K562 (cell line): ENCODE data around the gene RPS2. TPM values are rescaled to one million over a fixed set of nuclear protein-coding genes. Genes with fewer than 3 reads are reported as not detected.

Source experiments
- CHAMP1 ChIP-seq: fragments of 450-650 bp; IDR thresholded peaks from 2 replicates; pipeline ENCODE4 v1.6.1; 2016; ENCODE audit warnings: mild to moderate bottlenecking
- CUX1 ChIP-seq: fragments of 200-800 bp; sonication (Bioruptor generic); IDR thresholded peaks from 2 replicates; pipeline ENCODE4 v1.6.1; 2016; ENCODE audit warnings: missing genetic modification characterization, missing compliant biosample characterization
- EGR1 ChIP-seq: fragments of 450-650 bp; conservative IDR thresholded peaks from 2 replicates; pipeline ENCODE4 v1.6.1; 2017; ENCODE audit warnings: mild to moderate bottlenecking
- FOXA1 ChIP-seq: fragments of 450-650 bp; IDR thresholded peaks from 2 replicates; pipeline ENCODE4 v1.6.1; 2016; ENCODE audit warnings: mild to moderate bottlenecking, borderline replicate concordance
- GABPA ChIP-seq: fragments of 200-800 bp; sonication (Bioruptor generic); conservative IDR thresholded peaks from 2 replicates; pipeline ENCODE4 v1.6.1; 2016; ENCODE audit warnings: low read depth, missing genetic modification characterization, missing compliant biosample characterization
- NFIX ChIP-seq: fragments of 250-450 bp; sonication (Bioruptor Pico); IDR thresholded peaks from 2 replicates; pipeline ENCODE4 v1.4.0; 2020; ENCODE audit warnings: low read depth, mild to moderate bottlenecking, moderate library complexity
- RBM15 ChIP-seq: fragments of 200-400 bp; formaldehyde crosslinking; IDR thresholded peaks from 2 replicates; pipeline ENCODE4 v1.6.1; 2018; ENCODE audit warnings: mild to moderate bottlenecking, low read length, moderate library complexity; ENCODE audit not compliant: insufficient read depth
- SAP30 ChIP-seq: fragments of 200-600 bp; sonication (generic); IDR thresholded peaks from 2 replicates; pipeline ENCODE4 v1.6.1; 2012; ENCODE audit warnings: borderline replicate concordance, low read depth, mild to moderate bottlenecking, moderate library complexity, low read length, control low read depth, inconsistent platforms; ENCODE audit not compliant: insufficient read depth, poor library complexity, severe bottlenecking
- UBTF ChIP-seq, 2 experiments: IDR thresholded peaks; 2 replicates each; pipeline ENCODE4 v1.6.1; 2012; ENCODE audit warnings: improper control_type of control experiment in 2 of 2, low read depth in 2 of 2, low read length in 2 of 2, borderline replicate concordance in 1 of 2
- WHSC1 ChIP-seq: IDR thresholded peaks from one replicate; pipeline ENCODE4 v1.6.1; 2012; ENCODE audit warnings: low read length, control low read depth, inconsistent platforms
- ZBTB43 ChIP-seq: sonication (generic); formaldehyde crosslinking; IDR thresholded peaks from 2 replicates; pipeline ENCODE4 v1.8.0; 2023; ENCODE audit warnings: mild to moderate bottlenecking, missing genetic modification reagents
- ZNF23 ChIP-seq: fragments of 250-450 bp; sonication (Bioruptor Pico); IDR thresholded peaks from 2 replicates; pipeline ENCODE4 v1.4.0; 2020; ENCODE audit warnings: mild to moderate bottlenecking
- ZNF584 ChIP-seq: fragments of 200-800 bp; sonication (Bioruptor generic); IDR thresholded peaks from 2 replicates; pipeline ENCODE4 v1.6.1; 2016; ENCODE audit warnings: low read depth, mild to moderate bottlenecking, missing genetic modification characterization, missing compliant biosample characterization
- polyA plus RNA-seq, 8 experiments: library from polyadenylated mRNA; depleted of rRNA in 4 of 8; stranded (reverse) in 5 of 8; unstranded in 3 of 8; fragments of >200 nt; fragmentation: Nextera tagmentation in 2 of 8; fragmentation: Illumina TruSeq in 1 of 8; extraction: Ambion mirVana in 2 of 8; extraction: Trizol in 1 of 8; gene quantifications; 2 replicates each; pipeline versions ENCODE4 v1.2.1 to v1.2.3, GENCODE V29; 2011 to 2014; ENCODE audit warnings: inconsistent platforms in 1 of 8, missing spikeins in 1 of 8
- total RNA-seq, 7 experiments: library from RNA; depleted of rRNA in 6 of 7; stranded (reverse); fragments of >200 nt in 6 of 7; fragmentation: Illumina TruSeq in 2 of 7; extraction: Trizol in 2 of 7; gene quantifications; 2 replicates each; pipeline versions ENCODE4 v1.2.1 to v1.2.3, GENCODE V29; 2011 to 2021; ENCODE audit warnings: low replicate concordance in 1 of 7

Gene RPS2
- total and polyA plus RNA-seq, 9 of the 15 experiments (the other 6 are each of a cell fraction or from before 2014, with no cell fraction given) = 834 to 4,794 (median 3,793) TPM

GRCh38 chr16:2003827-2004641, 39.4 kb upstream of the RPS2 start (continued):
- no peak for TF ChIP-seq CUX1 (CRISPR knock-in tag)
- peak; percentile 60 for TF ChIP-seq SAP30
- TF ChIP-seq EGR1 = peak; percentile 60
- TF ChIP-seq GABPA (tag) = no peak
- TF ChIP-seq ZNF23 (CRISPR knock-in tag) = no peak
- no peak for TF ChIP-seq ZNF584 (CRISPR knock-in tag)
- TF ChIP-seq NFIX (CRISPR knock-in tag) = no peak
- TF ChIP-seq WHSC1 = no peak
- TF ChIP-seq ZBTB43 (CRISPR knock-in tag) = 0 out of 2 replicates have a peak, but pooled peaks have one; percentile 21
- TF ChIP-seq FOXA1 = no peak
- TF ChIP-seq RBM15 = no peak
- TF ChIP-seq UBTF (IDR thresholded peaks at IDR 0.05; ENCODE audit: borderline replicate concordance in 1 of 2, low read depth in 2 of 2, low read length in 2 of 2) = peak; percentile 47 to 81; a peak in 2 of 4 replicates
- TF ChIP-seq CHAMP1 = no peak
